ENCODE measurements around the gene BCAT1.
"Not testable (repeated sequence)": the region's sequence is repeated elsewhere in the genome, so short reads cannot be mapped to it uniquely, and the experiment has no call there.

The BCAT1 gene

DNA sequence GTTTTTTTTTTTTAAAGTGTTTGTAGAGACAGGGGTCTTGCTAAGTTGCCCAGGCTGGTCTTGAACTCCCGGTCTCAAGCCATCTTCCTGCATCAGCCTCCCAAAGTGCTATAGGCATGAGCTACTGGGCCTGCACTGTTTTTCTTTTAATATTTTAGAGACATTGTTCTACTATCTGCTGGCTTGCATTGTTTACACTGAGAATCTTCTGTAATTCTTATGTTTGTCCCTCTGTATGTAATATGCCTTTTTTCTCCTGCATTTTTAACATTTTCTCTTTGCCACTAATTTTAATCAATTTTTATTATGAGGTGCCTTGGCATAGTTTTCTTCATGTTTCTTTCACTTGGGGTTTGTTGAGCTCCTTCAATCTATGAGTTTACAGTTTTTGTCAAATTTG lies 15.4 kb upstream of the BCAT1 start:
- no peaks in the 10 kb centered on the region for H4K20me1 ChIP-seq (ENCODE audit: low read depth, low read length)
- TF ChIP-seq EZH2phosphoT487 (conservative IDR thresholded peaks at IDR 0.05; ENCODE audit: low read length), result no peak
- TF ChIP-seq, protein P1, sequence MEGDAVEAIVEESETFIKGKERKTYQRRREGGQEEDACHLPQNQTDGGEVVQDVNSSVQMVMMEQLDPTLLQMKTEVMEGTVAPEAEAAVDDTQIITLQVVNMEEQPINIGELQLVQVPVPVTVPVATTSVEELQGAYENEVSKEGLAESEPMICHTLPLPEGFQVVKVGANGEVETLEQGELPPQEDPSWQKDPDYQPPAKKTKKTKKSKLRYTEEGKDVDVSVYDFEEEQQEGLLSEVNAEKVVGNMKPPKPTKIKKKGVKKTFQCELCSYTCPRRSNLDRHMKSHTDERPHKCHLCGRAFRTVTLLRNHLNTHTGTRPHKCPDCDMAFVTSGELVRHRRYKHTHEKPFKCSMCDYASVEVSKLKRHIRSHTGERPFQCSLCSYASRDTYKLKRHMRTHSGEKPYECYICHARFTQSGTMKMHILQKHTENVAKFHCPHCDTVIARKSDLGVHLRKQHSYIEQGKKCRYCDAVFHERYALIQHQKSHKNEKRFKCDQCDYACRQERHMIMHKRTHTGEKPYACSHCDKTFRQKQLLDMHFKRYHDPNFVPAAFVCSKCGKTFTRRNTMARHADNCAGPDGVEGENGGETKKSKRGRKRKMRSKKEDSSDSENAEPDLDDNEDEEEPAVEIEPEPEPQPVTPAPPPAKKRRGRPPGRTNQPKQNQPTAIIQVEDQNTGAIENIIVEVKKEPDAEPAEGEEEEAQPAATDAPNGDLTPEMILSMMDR (IDR thresholded peaks at IDR 0.05; ENCODE audit: insufficient read depth, low read length, poor library complexity, severe bottlenecking), result no peak
- H3K9me3 ChIP-seq (ENCODE audit: insufficient read depth, low read length), result no peaks in the 10 kb centered on the region
- H3K4me2 ChIP-seq (ENCODE audit: low read depth, low read length, poor library complexity, severe bottlenecking), result no peak overlapping the region
- no peaks in the 10 kb centered on the region for H3K36me3 ChIP-seq (ENCODE audit: low read length)
- no peak overlapping the region for H3K4me3 ChIP-seq (ENCODE audit: insufficient read depth, low read length, poor library complexity, severe bottlenecking)
- no peaks in the 10 kb centered on the region for H3F3A ChIP-seq (ENCODE audit: insufficient read depth)
- no peak overlapping the region for H2AFZ ChIP-seq (ENCODE audit: low read depth, low read length, severe bottlenecking)
- no peak overlapping the region for H3K27ac ChIP-seq (ENCODE audit: low read depth, low read length)
- H3K27me3 ChIP-seq (ENCODE audit: low read length), result no peaks in the 10 kb centered on the region
- no peak overlapping the region for H3K9ac ChIP-seq (ENCODE audit: low read length)
- no peaks in the 10 kb centered on the region for H3K9me2 ChIP-seq (replicated peaks; ENCODE audit: insufficient read depth, low read length)
- H3K79me2 ChIP-seq (ENCODE audit: insufficient read depth, low read length), result no peaks in the 10 kb centered on the region

DNA sequence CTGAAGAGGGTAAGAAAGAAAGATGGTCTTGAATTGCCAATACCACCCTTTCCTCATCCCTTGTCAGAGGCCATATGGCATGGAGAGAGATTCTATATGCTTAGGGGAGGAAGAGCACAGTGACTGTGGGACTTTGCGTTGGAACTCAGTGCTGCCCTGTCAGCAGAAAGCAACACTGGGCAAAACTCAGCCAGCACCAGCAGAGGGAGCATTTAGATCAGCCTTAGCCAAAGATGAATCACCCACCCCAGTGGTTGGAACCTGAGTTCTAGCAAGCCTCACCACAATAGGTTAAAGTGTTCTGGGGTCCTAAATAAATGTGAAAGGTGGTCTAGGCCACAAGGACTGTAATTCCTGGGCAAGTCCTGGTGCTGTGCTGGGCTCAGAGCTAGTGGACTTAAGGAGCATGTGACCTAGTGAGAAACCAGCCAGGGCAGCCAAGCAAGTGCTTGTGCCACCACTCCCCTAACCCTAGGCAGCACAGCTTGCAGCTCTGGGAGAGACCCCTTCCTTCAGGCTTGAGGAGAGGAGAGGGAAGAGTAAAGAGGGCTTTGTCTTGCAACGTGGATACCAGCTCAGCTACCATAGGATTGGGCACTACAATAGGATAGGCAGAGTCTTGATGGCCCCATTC lies 11.4 kb upstream of the BCAT1 start:
- Histone ChIP-seq H3K9me3 (ENCODE audit: insufficient read depth, low read length) (no peaks in the 10 kb centered on the region), H3K79me2 (ENCODE audit: insufficient read depth, low read length) (no peaks in the 10 kb centered on the region), H2AFZ (ENCODE audit: low read depth, low read length, severe bottlenecking) (no peak overlapping the region), H3K4me3 (ENCODE audit: insufficient read depth, low read length, poor library complexity, severe bottlenecking) (no peak overlapping the region), H3K36me3 (ENCODE audit: low read length) (no peaks in the 10 kb centered on the region), H3K9me2 (replicated peaks; ENCODE audit: insufficient read depth, low read length) (no peaks in the 10 kb centered on the region), H3K9ac (ENCODE audit: low read length) (no peak overlapping the region), H3F3A (ENCODE audit: insufficient read depth) (no peaks in the 10 kb centered on the region), H3K27ac (ENCODE audit: low read depth, low read length) (no peak overlapping the region), H3K4me2 (ENCODE audit: low read depth, low read length, poor library complexity, severe bottlenecking) (no peak overlapping the region), H4K20me1 (ENCODE audit: low read depth, low read length) (no peaks in the 10 kb centered on the region), H3K27me3 (ENCODE audit: low read length) (no peaks in the 10 kb centered on the region)
- TF ChIP-seq, protein P1 (IDR thresholded peaks at IDR 0.05; ENCODE audit: insufficient read depth, low read length, poor library complexity, severe bottlenecking), result peak; percentile 75
- no peak for TF ChIP-seq EZH2phosphoT487 (conservative IDR thresholded peaks at IDR 0.05; ENCODE audit: low read length)

DNA sequence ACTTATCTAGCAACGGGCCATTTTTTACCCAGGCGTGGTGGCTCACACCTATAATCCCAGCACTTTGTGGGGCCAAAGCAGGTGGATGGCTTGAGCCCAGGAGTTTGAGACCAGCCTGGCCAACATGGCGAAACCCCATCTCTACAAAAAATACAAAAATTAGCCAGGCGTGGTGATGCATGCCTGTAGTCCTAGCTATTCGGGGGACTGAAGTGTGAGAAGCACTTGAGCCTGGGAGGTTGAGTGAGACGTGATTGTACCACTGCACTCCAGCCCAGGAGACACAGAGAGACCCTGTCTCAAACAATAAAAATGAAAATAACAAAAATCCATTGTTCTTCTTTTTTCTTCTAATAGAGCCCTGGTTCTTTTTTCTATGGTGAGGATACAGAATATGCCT lies 7.5 kb upstream of the BCAT1 start:
- H3K4me3 ChIP-seq (ENCODE audit: insufficient read depth, low read length, poor library complexity, severe bottlenecking); H3K27me3 ChIP-seq (ENCODE audit: low read length); H4K20me1 ChIP-seq (ENCODE audit: low read depth, low read length); H3K9me3 ChIP-seq (ENCODE audit: insufficient read depth, low read length); H3K4me2 ChIP-seq (ENCODE audit: low read depth, low read length, poor library complexity, severe bottlenecking); H3K36me3 ChIP-seq (ENCODE audit: low read length); H2AFZ ChIP-seq (ENCODE audit: low read depth, low read length, severe bottlenecking); H3K79me2 ChIP-seq (ENCODE audit: insufficient read depth, low read length); H3K9me2 ChIP-seq (replicated peaks; ENCODE audit: insufficient read depth, low read length); H3K9ac ChIP-seq (ENCODE audit: low read length); H3K27ac ChIP-seq (ENCODE audit: low read depth, low read length); H3F3A ChIP-seq (ENCODE audit: insufficient read depth): not testable (repeated sequence)

DNA sequence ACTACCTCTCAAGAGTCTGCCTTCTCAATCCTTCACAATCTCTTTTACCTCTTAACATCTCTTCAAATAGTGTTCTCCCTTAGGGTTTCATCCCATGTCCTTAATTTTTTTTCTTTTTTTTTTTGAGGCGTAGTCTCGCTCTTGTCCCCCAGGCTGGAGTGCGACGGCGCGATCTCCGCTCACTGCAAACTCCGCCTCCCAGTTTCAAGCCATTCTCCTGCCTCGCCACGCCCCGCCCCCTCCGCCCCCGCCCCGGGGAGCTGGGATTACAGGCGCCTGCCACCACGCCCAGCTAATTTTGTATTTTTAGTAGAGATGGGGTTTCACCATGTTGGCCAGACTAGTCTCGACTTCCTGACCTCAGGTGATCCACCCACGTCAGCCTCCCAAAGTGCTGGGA lies 7.0 kb upstream of the BCAT1 start:
- H3K9ac ChIP-seq (ENCODE audit: low read length), result no peak overlapping the region
- H3K4me2 ChIP-seq (ENCODE audit: low read depth, low read length, poor library complexity, severe bottlenecking), result no peak overlapping the region
- no peak for TF ChIP-seq EZH2phosphoT487 (conservative IDR thresholded peaks at IDR 0.05; ENCODE audit: low read length)
- TF ChIP-seq, protein P1 (IDR thresholded peaks at IDR 0.05; ENCODE audit: insufficient read depth, low read length, poor library complexity, severe bottlenecking), result no peak

More for the DNA sequence above, 7.0 kb upstream of the BCAT1 start:
- Histone ChIP-seq H3K79me2 (ENCODE audit: insufficient read depth, low read length) (no peaks in the 10 kb centered on the region), H3K9me2 (replicated peaks; ENCODE audit: insufficient read depth, low read length) (no peaks in the 10 kb centered on the region), H3F3A (ENCODE audit: insufficient read depth) (no peaks in the 10 kb centered on the region), H3K27ac (ENCODE audit: low read depth, low read length) (no peak overlapping the region), H4K20me1 (ENCODE audit: low read depth, low read length) (no peaks in the 10 kb centered on the region), H3K36me3 (ENCODE audit: low read length) (no peaks in the 10 kb centered on the region), H3K27me3 (ENCODE audit: low read length) (no peaks in the 10 kb centered on the region), H3K4me3 (ENCODE audit: insufficient read depth, low read length, poor library complexity, severe bottlenecking) (no peak overlapping the region), H2AFZ (ENCODE audit: low read depth, low read length, severe bottlenecking) (no peak overlapping the region), H3K9me3 (ENCODE audit: insufficient read depth, low read length) (no peaks in the 10 kb centered on the region)

Data from SU-DHL-6 (cell line).